GM08714 (cell line): ENCODE results near the gene CIROP.

Source experiments
- H3K4me3 ChIP-seq: fragments of 200-500 bp; sonication (Bioruptor generic); 2 replicates; pipeline ENCODE4 v1.5.1; 2014; ENCODE audit warnings: mild to moderate bottlenecking, low read length, inconsistent platforms
- ZNF274 ChIP-seq: IDR thresholded peaks from 2 replicates; pipeline ENCODE4 v1.6.1; 2012; ENCODE audit warnings: mild to moderate bottlenecking, low read depth, low read length

Gene CIROP

DNA sequence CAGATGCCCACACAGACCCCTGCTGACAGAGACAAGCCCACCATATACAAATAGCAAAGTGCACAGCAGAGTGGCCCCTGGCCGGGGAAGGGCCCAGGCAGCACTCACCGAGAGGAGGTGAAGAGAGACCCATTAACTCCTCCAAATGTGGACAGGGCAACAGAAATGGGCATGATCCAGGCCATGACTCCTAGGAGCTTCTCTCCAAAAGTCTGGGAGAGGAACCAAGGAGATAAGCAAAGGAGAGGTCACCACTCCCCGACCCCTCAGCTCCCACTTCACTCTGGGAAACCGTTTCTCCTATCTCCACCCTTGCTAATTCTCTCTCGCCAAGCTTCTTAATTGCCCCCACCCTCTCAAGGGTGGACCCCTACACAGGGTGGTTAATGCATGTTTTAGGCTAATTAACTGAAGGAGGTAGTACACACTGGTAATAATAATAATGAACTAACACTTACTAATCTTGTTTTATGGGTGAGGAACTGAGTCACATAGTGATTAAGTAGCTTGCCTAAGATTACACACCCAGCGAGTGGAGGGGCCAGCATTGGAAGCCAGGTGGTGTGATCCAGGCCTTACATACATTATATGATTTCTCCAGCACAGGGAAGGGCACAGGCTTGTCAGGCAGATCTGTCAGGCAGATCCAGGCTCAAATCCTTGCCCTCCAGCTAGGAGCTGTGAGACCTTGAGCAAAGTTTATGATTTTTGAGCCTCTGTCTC is 33.2 kb upstream of the CIROP start:
- no peak for TF ChIP-seq ZNF274
- no peak overlapping the region for H3K4me3 ChIP-seq

DNA sequence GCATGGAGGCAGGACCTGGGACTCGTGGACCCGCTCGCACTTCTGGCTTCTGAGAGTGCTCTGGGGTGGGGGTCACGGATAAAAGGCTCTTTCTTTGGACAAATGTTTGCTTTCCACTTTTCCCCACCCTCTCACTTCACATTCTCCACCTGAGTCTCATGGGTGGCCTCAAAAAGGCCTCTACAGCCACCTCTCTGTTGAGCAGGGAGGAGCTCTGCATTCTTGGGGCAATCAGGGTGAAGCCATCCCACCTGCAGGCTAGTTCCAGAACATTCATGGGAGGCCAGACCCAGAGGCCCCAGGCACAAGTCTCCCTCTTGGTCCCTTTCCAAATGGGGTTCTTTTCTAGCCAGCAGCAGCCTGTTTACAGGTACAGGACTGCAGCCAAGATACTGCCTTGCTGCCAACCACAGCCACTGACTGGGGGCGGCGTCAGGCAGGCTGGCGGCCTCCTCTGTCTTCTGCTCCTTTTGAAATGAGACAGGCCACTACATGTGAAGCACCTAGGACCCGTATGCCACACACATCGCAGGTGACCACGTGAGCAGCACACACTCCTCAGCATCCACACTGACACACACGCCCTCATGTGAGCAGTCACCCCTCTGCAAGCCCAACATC is 32.5 kb upstream of the CIROP start:
- no peak overlapping the region for H3K4me3 ChIP-seq
- TF ChIP-seq ZNF274: no peak

DNA sequence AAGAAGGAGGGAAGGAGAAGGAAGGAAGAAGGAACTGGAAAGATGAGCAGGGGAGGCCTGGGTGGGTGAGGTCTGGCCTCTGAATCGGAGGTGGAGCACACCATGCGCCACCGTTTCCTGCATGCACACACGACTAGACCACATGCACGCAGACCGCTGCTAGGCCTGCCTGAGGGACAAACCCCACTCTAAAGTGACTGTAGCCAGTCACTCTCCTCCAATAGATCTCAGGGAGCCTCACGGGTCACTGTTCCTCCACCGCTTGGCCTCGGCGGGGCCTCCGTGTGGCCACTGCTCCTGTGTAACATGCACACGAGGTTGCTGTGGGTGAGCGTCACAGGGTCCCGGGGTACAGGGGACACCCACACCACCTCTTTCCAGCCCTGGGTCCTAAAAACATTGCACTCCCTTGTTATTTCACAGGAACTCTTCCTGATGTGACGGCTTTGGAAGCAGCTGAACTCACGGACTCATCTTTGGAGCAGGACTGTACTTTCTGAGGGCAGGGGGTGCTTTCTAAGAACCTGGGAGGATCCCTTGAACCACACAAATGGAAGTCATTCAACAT is 31.9 kb upstream of the CIROP start:
- H3K4me3 ChIP-seq: no peak overlapping the region
- no peak for TF ChIP-seq ZNF274

DNA sequence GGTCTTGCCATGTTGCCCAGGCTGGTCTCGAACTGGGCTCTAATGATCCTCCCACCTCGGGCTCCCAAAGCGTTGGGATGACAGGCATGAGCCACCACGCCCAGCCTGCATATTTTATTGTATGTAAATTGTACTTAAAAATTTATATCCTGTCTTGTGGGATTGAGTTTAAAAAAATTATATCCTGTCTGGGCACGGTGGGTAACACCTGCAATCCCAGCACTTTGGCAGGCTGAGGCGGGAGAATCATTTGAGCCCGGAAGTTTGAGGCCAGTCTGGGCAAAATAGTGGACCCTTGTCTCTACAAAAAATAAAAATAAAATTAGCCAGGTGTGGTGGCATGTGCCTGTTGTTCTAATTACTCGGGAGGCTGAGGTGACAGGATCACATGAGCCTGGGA is 28.2 kb upstream of the CIROP start:
- no peak for TF ChIP-seq ZNF274
- H3K4me3 ChIP-seq: no peak overlapping the region

DNA sequence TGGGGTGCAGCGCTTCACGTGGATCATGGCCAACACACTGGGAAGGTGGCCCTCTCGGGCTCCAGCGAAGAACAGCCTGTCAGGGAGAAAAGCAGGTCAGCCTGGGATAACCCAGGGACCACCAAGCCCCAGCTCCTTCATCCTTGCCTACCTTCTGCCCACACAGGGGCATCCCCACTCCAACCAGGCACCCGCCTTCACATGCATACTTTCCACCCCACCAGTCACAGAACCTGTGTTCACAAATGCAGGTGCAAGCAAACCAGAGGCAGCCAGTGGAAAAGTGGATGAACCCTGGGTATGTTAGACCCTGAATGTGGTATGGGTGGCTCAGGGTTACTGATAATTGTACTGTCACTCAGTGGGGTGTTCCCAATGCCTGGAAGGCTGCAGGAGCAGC is 26.7 kb upstream of the CIROP start:
- no peak overlapping the region for H3K4me3 ChIP-seq
- TF ChIP-seq ZNF274: no peak

DNA sequence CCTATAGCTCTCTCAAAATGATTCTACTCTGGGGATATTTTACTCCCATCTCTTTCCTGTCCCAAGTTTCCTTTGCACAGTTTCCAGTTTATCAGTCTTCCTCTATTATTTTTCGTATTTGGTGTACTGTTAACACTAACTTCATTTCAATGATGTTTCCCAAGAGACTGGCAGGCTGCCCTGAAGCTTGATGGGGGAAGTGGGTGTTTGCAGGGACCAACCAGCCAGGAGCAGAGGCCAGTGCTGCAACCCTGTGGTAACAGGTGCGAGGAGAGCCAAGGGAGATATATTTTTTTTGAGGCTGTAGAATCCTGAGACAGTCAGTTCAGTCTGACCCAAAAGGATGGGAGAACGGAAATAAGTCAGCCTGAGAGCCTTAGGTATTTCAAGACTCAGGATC is 26.1 kb upstream of the CIROP start:
- no peak for TF ChIP-seq ZNF274
- H3K4me3 ChIP-seq: no peak overlapping the region

DNA sequence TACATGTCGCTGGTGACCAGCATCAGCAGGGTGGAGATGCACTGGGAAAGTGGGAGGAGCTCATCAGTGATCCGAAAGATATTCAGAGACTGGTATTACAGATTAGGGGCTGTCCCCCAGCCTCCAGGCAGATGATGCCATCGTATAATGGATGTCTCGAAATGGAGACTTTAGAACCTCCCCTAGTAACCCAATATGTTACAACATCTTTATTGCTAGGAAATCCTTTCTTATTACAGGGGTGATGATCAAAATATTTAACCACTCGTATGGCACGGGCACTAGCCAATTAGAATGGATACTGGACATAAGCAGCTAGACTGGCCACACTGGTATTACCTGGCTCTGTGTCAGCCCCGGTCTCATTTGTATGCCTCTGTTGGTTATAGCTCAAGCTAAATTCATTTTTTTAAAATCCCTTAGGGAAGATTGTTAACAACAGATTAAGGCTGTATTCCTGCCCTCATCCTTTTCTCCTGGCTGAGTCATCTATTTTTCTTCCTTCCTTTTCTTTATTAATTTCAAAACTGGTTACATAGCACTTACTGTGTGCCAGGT is 25.0 kb upstream of the CIROP start:
- TF ChIP-seq ZNF274: no peak
- H3K4me3 ChIP-seq: no peak overlapping the region

DNA sequence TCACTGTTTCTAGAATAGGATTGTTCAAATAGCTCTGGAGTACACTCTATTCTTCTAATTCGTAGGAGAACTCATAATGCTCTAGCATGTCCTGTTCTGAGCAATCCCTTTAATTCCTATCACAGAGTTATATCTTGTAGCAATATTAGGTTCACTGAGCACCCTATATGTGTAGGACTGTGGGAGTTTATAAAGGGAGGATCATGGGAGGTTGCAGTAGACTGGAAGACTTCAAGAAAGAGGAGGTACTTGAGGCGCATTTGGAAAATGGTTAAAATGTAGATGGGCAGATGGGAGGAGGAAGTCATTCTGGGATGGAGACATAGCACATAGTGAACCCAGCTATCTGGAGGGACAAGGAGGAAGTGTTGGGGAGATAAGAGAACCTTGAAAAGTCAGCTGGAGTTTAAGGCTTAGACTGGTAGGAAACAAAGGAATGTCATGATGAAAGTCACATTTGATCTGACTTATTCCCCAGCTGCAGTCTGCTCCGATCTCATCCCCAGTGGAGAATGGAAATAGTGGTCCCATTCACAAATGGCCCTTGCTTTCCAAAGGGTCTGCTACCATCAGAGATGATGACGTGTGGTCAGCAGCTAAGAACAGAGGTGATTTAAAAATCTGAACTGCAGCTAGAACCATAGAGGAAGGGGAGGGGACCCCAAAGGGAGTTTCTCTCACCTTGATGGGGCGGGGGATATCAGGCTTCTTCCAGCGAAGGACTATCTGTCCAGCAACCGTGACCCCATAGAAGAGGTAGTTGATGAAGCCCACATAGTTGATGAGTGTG is 24.4 kb upstream of the CIROP start:
- no peak for TF ChIP-seq ZNF274
- H3K4me3 ChIP-seq: no peak overlapping the region

DNA sequence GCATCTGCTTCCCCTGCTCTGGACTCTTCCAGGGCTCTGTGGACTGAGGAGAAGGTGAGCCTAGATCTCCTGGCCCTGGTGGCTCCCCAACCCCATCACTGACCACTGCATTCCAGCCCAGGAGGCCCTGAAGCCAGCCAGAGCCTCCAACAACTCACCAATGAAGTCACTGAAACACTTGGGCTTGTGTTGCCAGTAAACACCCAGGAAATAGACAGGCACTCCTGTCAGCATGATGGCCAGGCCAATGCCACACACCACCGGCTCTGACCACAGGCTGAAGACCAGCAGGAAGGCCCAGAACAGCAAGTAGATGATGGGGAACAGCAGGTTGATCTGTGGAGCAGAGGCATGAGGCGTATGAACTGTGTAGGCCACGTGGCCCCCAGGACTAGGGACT is 23.1 kb upstream of the CIROP start:
- no peak overlapping the region for H3K4me3 ChIP-seq
- TF ChIP-seq ZNF274: no peak

DNA sequence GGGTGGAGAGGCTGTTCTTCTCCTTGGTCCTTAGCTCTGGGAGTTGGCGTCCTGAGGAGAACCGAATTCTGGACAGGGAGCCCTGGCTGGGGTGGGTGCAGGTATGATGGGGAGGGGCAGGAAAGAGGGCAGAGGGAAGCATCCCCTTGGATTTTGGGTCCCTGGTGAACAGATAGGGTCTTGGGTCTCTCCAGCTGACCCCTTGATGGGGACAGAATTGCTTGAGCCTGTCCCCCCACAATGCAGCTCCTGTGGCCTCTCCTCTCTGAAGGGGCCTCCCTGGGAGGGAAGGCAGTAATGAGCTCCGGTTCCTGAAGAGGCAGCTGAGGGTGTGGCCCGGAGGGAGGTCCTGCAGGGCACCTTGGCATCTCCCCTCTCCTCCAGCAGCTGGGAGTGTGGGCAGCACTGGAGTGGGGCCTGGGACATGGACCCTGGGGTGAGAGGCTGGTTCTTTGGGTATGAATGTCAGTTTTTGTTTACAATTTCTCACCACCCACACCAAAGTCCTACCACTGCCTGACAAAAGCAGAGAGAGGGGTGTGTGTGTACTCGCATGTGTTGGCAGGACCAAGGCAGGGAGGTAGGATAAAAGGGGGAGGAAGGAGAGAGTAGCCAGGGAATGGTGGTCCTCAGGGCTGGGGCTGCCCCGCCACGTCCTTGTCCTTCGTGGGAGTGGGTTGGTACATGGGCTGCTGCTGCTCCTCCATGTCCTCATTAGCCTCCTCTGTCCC is 21.9 kb upstream of the CIROP start:
- H3K4me3 ChIP-seq: no peak overlapping the region
- TF ChIP-seq ZNF274: no peak

DNA sequence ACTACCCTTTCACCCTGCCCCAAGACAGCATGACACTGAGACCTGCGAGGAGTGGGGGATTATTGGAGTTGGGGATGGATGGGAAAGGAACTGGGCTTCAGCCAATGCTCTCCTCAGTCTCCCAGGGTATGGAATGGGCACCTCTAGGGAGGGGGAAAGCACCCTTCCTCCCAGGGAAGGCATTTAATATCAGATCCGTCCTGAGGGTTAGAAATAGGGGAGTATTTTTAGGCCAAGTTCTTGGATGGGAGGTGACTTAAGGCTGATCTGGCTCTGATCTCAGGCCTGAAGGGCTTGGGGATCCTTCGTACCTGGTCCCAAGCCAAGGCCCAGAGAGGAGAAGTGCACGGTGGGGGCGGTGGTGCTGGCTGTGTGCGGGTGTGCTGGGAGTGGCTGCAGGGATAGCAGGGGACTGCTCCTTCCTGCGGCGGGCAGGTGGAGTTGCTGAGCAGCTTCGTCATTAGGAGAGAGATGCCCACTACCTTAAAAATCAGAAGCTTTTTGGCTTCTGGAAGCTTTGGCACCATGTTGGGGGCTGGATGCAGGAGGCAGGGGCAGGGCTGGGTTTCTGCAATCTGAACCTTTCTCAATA is 21.2 kb upstream of the CIROP start:
- TF ChIP-seq ZNF274: no peak
- no peak overlapping the region for H3K4me3 ChIP-seq

DNA sequence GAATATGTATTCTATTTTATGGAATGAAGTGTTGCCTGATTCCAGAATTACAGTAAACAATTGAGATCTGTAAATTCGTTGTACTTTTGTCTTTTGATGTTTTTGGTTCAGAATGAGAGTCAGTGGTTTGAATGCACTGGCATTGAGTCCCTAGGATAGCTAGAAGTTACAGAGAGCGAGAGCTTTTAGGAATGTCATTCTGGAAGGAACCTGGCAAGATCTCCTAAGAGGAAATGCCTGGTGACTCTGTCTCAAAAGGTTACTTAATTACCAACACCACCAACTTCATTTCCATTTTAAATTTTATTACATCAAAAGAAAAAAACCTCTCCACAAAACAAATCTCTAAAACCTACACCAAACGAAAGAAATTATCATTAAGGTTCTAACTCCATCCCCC is 20.2 kb upstream of the CIROP start:
- no peak overlapping the region for H3K4me3 ChIP-seq
- TF ChIP-seq ZNF274: no peak

DNA sequence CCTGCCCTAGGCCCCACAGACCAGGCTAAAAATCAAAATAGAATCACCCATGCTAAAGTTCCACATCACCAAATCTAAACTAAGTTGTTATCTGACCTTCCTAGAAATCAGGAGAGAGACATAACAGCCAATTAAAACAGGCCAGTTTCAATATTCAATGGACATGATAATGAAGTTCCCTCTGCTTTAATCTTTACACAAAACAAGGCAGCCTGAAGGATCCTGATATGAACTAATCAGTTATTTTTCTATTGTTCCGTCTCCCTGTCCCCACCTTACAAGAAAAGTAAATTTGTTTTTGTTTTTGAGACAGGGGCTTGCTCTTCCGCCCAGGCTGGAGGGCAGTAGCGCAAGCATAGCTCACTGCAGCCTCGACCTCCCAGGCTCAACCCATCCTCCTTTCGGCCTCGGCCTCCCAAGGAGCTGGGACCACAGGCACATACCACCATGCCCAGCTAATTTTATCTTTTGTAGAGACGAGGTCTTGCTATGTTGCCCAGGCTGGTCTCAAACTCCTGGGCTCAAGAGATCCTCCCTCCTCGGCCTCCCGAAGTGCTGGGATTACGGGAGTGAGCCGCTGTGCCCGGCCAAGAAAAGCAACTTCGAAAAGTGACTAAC is 19.7 kb upstream of the CIROP start:
- H3K4me3 ChIP-seq: no peak overlapping the region
- TF ChIP-seq ZNF274: no peak
